ENCODE results near the gene SETD4. TPM values are rescaled to one million over a fixed set of nuclear protein-coding genes. Genes with fewer than 3 reads are reported as not detected.
A peak's percentile ranks its signal among the peaks of the same experiment; 100 is the strongest.

Gene SETD4
- total and polyA plus RNA-seq, 2 of the 4 experiments (the other 2 are of a cell fraction), result 9.5 to 11.4 TPM

DNA sequence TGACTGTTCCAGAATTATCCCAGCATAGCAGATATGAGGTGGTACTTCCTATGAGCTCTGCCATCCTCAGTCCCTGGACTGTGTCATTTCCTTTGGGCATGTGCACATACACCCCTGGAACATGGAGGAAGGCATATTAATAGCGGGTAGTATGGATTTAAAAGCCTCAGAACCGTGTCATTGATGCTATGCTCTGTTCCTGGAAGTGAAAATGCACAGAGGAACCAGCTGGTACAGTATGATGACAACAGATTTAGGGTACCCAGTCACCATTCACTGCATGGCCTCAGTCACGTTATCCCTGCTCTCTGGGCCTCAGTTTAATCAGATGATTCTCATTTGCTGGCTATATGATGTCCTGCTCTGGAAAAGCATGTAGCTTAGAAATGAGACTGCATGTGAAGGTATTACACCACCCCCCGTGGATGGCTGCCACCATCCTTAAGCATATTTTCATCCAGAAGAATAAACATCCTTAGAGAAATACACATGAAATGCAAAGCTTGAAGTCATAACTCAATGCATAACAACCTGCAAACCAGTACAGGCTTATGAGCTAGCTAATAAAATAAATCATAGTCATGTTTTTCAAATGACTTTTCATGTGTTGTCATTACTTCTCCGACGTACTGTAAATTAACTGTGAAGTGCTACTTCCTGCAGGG, 37.8 kb downstream of the SETD4 start:
- Histone ChIP-seq H3K23ac (ENCODE audit: low read depth, low read length) (peak overlapping the region; percentile 47), H4K20me1 (ENCODE audit: insufficient read depth, low read length) (no peaks in the 10 kb centered on the region), H2AK9ac (replicated peaks; ENCODE audit: low read depth, low read length, poor library complexity) (peak overlapping the region; percentile 38), H3K14ac (replicated peaks; ENCODE audit: low read depth, low read length) (peak overlapping the region; percentile 41), H2BK20ac (ENCODE audit: low read depth, low read length) (peak overlapping the region; percentile 86), H2BK5ac (ENCODE audit: low read depth, low read length, poor library complexity, severe bottlenecking) (peak overlapping the region; percentile 74), H3K36me3 (ENCODE audit: control insufficient read depth, insufficient read depth, low read length) (no peaks in the 10 kb centered on the region), H3K9ac (ENCODE audit: low read depth, low read length) (no peak overlapping the region), H3K18ac (ENCODE audit: low read depth, low read length) (peak overlapping the region; percentile 49), H3K56ac (ENCODE audit: extremely low read depth, insufficient read depth, low read length) (no peak overlapping the region; the same call in 1 of the 2 replicates), H2BK15ac (ENCODE audit: low read depth, low read length) (peak overlapping the region; percentile 92; the same call in 2 of the 3 replicates), H3K4me1 (ENCODE audit: control insufficient read depth, insufficient read depth, low read length) (peaks cover 10% of the 10 kb centered on the region), H3K9me3 (ENCODE audit: control insufficient read depth, insufficient read depth, low read length) (no peaks in the 10 kb centered on the region), H3K9me1 (ENCODE audit: insufficient read depth, low read length) (peaks cover 7% of the 10 kb centered on the region), H3K4me3 (ENCODE audit: insufficient read depth, low read depth, low read length) (no peak overlapping the region), H3K27ac (ENCODE audit: insufficient read depth, low read length) (peak overlapping the region; percentile 72), H4K5ac (ENCODE audit: low read depth, low read length) (peak overlapping the region; percentile 66), H2AK5ac (ENCODE audit: low read depth, low read length) (peak overlapping the region; percentile 80), H3K79me1 (ENCODE audit: low read depth in 1 of 2, low read length in 2 of 2) (no peaks in the 10 kb centered on the region), H2AFZ (replicated peaks; ENCODE audit: low read length, poor library complexity) (peak overlapping the region; percentile 72), H2BK120ac (ENCODE audit: low read depth, low read length) (peak overlapping the region; percentile 57), H3K27me3 (ENCODE audit: control insufficient read depth, insufficient read depth, low read length) (no peaks in the 10 kb centered on the region; the same call in 1 of the 2 replicates), H3K4me2 (ENCODE audit: low read depth, low read length) (peak overlapping the region; percentile 45), H3K4ac (ENCODE audit: low read depth, low read length) (peak overlapping the region; percentile 81), H4K91ac (ENCODE audit: insufficient read depth, low read depth, low read length) (peak overlapping the region; percentile 90), H4K8ac (ENCODE audit: low read depth in 2 of 2, low read length in 2 of 2) (peak overlapping the region; percentile 52 to 77)
- intact Hi-C loops (cut with micrococcal nuclease), result no loop called here
- CTCF ChIA-PET, result no interaction called here
- TF ChIP-seq POLR2A (IDR thresholded peaks at IDR 0.05; ENCODE audit: low read depth, low read length) (no peak), BHLHE40 (IDR thresholded peaks at IDR 0.05; ENCODE audit: low read depth, low read length) (no peak), RFX5 (IDR thresholded peaks at IDR 0.05; ENCODE audit: low read depth, low read length) (no peak), SMC3 (IDR thresholded peaks at IDR 0.05; ENCODE audit: low read depth, low read length) (no peak), FOS (IDR thresholded peaks at IDR 0.05; ENCODE audit: low read depth, low read length) (no peak), CEBPB (IDR thresholded peaks at IDR 0.05; ENCODE audit: low read depth, low read length) (no peak), CHD1 (IDR thresholded peaks at IDR 0.05; ENCODE audit: low read depth, low read length) (no peak), MAFK (IDR thresholded peaks at IDR 0.05; ENCODE audit: low read depth, low read length) (no peak), MXI1 (IDR thresholded peaks at IDR 0.05; ENCODE audit: borderline replicate concordance, low read depth, low read length) (no peak), RCOR1 (IDR thresholded peaks at IDR 0.05; ENCODE audit: insufficient replicate concordance, low read length) (no peak), RAD21 (IDR thresholded peaks at IDR 0.05; ENCODE audit: low read length) (no peak), MAZ (IDR thresholded peaks at IDR 0.05; ENCODE audit: borderline replicate concordance, low read depth, low read length) (no peak), NFE2L2 (IDR thresholded peaks at IDR 0.05; ENCODE audit: low read depth, low read length) (no peak)
- TF ChIP-seq, protein P1, sequence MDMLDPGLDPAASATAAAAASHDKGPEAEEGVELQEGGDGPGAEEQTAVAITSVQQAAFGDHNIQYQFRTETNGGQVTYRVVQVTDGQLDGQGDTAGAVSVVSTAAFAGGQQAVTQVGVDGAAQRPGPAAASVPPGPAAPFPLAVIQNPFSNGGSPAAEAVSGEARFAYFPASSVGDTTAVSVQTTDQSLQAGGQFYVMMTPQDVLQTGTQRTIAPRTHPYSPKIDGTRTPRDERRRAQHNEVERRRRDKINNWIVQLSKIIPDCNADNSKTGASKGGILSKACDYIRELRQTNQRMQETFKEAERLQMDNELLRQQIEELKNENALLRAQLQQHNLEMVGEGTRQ (IDR thresholded peaks at IDR 0.05; ENCODE audit: low read depth, low read length), result no peak
- TF ChIP-seq, protein P2, sequence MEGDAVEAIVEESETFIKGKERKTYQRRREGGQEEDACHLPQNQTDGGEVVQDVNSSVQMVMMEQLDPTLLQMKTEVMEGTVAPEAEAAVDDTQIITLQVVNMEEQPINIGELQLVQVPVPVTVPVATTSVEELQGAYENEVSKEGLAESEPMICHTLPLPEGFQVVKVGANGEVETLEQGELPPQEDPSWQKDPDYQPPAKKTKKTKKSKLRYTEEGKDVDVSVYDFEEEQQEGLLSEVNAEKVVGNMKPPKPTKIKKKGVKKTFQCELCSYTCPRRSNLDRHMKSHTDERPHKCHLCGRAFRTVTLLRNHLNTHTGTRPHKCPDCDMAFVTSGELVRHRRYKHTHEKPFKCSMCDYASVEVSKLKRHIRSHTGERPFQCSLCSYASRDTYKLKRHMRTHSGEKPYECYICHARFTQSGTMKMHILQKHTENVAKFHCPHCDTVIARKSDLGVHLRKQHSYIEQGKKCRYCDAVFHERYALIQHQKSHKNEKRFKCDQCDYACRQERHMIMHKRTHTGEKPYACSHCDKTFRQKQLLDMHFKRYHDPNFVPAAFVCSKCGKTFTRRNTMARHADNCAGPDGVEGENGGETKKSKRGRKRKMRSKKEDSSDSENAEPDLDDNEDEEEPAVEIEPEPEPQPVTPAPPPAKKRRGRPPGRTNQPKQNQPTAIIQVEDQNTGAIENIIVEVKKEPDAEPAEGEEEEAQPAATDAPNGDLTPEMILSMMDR (conservative IDR thresholded peaks at IDR 0.05; ENCODE audit: low read depth, low read length), result no peak
- TF ChIP-seq, protein P3, sequence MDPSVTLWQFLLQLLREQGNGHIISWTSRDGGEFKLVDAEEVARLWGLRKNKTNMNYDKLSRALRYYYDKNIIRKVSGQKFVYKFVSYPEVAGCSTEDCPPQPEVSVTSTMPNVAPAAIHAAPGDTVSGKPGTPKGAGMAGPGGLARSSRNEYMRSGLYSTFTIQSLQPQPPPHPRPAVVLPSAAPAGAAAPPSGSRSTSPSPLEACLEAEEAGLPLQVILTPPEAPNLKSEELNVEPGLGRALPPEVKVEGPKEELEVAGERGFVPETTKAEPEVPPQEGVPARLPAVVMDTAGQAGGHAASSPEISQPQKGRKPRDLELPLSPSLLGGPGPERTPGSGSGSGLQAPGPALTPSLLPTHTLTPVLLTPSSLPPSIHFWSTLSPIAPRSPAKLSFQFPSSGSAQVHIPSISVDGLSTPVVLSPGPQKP (IDR thresholded peaks at IDR 0.05; ENCODE audit: borderline replicate concordance, low read depth, low read length), result no peak
- no TSS peak for BruUV-seq (replicated peaks)
- in situ Hi-C loops (cut with MboI; ENCODE audit: low sequenced_read_pairs), result no loop called here
- DNase-seq (peak; percentile 61), ATAC-seq (ENCODE audit: low read depth) (peak; percentile 84)
- dilution Hi-C loops (cut with HindIII; ENCODE audit: low sequenced_read_pairs, unreplicated experiment), result no loop called here
- POLR2A ChIA-PET (ENCODE audit: unreplicated experiment), result no interaction called here
- no CpG with 5 or more reads among the region's 6 CpGs for WGBS, 2 experiments (ENCODE audit: extremely low coverage in 2 of 2, insufficient read length in 1 of 2)

Data from IMR-90 (cell line).